Measurements from ENCODE around the gene CCDC97. TPM values are rescaled to one million over a fixed set of nuclear protein-coding genes. Genes with fewer than 3 reads are reported as not detected.

The CCDC97 gene
- total RNA-seq, 8 experiments from 2014 or later, result 6.6 to 25.0 (median 9.7) TPM

DNA sequence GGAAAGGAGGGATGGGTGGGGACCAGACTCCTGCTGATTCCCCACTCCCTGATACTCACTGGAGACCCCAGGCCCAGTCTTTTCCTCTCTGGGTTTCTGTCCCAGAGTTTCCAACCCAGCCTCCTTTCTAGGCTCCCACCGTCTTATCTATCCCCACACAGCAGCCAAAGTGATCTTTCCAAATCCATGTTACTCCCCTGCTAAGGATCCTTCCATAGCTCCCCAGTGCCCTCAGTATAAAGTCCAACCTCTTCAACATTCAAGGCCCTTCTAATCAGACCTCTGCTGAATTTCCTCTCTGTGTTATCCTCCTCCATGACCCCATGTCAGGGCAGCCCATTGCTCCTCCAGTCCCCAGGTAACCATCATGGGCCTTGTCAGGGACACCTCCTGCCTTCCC, 45.1 kb downstream of the CCDC97 start:
- no peak for ATAC-seq (replicated peaks in 6 of 8)
- in situ Hi-C loops (cut with MboI; ENCODE audit: low pct_unique_long_range_greater_than_20kb in 2 of 9, low sequenced_read_pairs in 9 of 9, unreplicated experiment in 9 of 9), result no loop called here
- peaks cover 13 to 14% of the 10 kb centered on the region in 2 donors for H3K4me1 ChIP-seq (replicated peaks in 1 of 2)
- H3K27ac ChIP-seq, result no peak overlapping the region
- H3K4me3 ChIP-seq, result no peak overlapping the region
- WGBS, 10 experiments, result 88 to 100% (median 100%) methylated on average over 1 of the region's 1 CpG; no CpG with 5 or more reads in 6 of the 10 experiments

DNA sequence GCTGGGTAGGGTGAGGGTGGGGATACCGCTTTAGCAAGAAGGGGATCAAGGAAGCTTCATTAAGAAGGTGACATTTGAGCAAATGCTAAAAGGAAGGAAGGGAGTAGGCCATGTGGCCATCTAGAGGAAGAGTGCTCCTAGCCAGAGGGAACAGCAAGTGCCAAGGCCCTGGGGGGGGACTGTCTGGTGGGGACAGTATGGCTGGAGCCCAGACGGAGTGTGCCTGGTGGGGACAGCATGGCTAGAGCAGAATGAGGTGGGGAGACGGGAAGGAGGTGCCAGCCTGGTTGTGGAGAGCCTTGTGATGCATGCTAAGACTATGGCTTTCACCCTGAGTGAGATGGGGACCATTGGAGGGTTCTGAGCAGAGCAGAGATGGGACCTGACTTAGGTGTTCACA, 45.8 kb downstream of the CCDC97 start:
- 100% methylated on average over 1 of the region's 3 CpGs; no CpG with 5 or more reads in 8 of the 10 experiments for WGBS, 10 experiments
- H3K4me1 ChIP-seq (replicated peaks in 1 of 2), result peaks cover 13 to 14% of the 10 kb centered on the region in 2 donors
- no peak for ATAC-seq (replicated peaks in 6 of 8)
- in situ Hi-C loops (cut with MboI; ENCODE audit: low pct_unique_long_range_greater_than_20kb in 2 of 9, low sequenced_read_pairs in 9 of 9, unreplicated experiment in 9 of 9), result no loop called here
- H3K27ac ChIP-seq, result no peak overlapping the region
- no peak overlapping the region for H3K4me3 ChIP-seq

DNA sequence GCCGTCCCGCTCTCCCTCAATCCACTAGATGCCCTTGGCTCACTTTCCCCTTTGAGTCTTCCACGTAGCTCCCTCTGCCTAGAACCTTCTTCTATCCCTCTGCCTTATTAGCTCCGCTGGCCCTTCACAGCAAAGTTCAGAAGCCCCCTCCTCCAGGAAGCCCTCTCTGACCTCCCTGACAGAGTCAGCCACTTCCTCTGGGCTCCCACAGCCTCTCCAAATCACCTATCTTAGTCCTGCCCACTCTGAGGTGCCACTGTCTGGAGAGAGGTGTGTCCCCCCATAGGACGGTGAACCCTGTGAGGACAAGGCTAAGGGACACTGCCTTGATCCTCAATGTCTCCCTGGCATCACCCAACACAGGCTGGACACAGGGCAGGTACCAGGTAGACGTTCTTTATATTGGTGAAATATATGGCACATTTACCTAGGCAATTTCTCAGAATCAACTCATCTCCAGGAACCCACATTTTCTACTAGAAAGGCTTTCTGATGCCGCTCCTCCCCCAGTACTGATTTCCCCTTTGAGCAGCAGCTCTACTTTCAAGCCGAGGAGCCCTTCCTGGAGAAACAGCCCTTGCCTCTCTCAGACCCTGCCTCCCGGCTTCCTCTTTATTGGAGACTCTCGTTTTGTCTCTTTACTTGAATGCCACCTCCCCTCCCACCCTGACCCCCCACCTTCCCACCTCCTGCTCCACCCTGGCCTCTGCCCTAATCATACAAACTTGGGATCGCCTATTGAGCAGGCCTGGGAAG, 47.2 kb downstream of the CCDC97 start:
- ATAC-seq (replicated peaks in 6 of 8), result no peak
- in situ Hi-C loops (cut with MboI; ENCODE audit: low pct_unique_long_range_greater_than_20kb in 2 of 9, low sequenced_read_pairs in 9 of 9, unreplicated experiment in 9 of 9), result no loop called here

DNA sequence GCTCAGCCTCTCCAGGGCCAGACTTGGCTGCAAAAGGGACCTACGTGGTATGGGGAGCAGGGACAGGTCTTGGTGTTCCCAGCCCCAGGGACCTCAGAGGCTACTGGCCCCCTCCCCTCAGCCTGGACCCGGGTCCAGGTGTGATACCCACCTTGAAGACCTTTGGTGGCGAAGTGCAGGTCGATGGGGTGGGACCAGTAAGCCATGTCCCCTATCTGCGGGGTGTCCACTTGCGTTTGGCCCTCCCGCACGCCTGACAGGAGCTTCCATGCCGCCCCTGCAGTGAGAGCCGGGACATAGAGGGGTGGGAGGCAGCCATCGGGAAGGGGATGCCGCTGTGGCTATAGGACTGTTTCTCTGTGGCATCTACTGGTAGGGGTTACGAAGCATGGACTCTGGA, 47.8 kb downstream of the CCDC97 start:
- Histone ChIP-seq H3K4me3 (no peak overlapping the region), H3K27ac (no peak overlapping the region), H3K4me1 (replicated peaks in 1 of 2) (peaks cover 4 to 6% of the 10 kb centered on the region in 2 donors)
- 80 to 100% (median 87%) methylated on average over 1 to 3 of the region's 13 CpGs; no CpG with 5 or more reads in 6 of the 10 experiments for WGBS, 10 experiments
- no peak for ATAC-seq (replicated peaks in 6 of 8)
- in situ Hi-C loops (cut with MboI; ENCODE audit: low pct_unique_long_range_greater_than_20kb in 2 of 9, low sequenced_read_pairs in 9 of 9, unreplicated experiment in 9 of 9), result no loop called here

More for the DNA sequence above, 47.2 kb downstream of the CCDC97 start:
- 75 to 100% (median 87%) methylated on average over 1 to 6 of the region's 11 CpGs; no CpG with 5 or more reads in 4 of the 10 experiments for WGBS, 10 experiments
- Histone ChIP-seq H3K4me3 (no peak overlapping the region), H3K4me1 (replicated peaks in 1 of 2) (peaks cover 6 to 7% of the 10 kb centered on the region in 2 donors), H3K27ac (no peak overlapping the region)

DNA sequence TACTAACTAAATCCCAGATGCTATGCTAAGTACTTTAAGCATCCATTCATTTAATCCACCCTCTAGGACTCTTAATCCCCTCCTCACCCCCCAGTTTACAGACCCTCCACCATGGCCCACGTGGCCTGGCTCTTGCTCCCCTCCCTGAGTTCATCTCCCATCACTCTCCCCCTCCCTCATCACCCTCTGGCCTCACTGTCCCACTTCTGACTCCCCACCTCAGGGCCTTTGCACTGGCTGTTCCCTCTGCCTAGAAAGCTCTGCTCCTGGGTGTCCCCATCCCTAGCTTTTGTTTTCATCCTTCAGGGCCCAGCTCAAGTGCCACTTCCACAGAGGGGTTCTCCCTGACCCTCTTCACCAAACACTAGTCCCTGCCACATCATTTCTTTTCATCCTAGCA, 49.8 kb downstream of the CCDC97 start:
- in situ Hi-C loops (cut with MboI; ENCODE audit: low pct_unique_long_range_greater_than_20kb in 2 of 9, low sequenced_read_pairs in 9 of 9, unreplicated experiment in 9 of 9), result no loop called here
- WGBS, 10 experiments, result no CpG with 5 or more reads among the region's 1 CpG
- ATAC-seq (replicated peaks in 6 of 8), result no peak
- H3K4me1 ChIP-seq (replicated peaks in 1 of 2), result peaks cover under 1 to 5% of the 10 kb centered on the region in 2 donors
- H3K27ac ChIP-seq, result no peak overlapping the region
- H3K4me3 ChIP-seq, result no peak overlapping the region

DNA sequence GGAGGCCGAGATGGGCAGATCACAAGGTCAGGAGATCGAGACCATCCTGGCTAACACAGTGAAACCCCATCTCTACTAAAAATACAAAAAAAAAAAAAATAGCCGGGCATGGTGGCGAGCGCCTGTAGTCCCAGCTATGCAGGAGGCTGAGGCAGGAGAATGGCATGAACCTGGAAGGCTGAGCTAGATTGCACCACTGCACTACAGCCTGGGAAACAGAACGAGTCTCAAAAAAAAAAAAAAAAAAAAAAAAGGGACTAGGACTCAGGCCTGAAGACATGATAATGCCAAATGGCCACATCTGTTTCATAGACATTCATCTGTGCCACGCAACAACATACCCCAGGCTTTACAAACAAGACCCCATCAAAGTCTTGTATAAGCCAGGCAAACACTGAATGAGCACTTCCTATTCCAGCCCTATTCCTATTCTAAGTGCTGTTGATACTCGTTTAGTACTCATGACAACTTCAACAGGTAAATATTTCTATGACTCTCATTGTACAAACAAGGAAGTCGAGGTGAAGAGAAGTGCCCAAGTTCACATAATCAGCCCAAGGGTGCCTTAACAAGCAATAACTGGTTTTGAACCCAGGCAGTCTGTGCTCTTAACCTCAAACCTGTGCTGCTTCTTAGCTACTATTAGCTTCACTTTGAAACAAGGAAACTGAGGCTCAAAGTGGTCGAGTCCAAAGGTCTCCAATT, 52.3 kb downstream of the CCDC97 start:
- no peak for ATAC-seq (replicated peaks in 6 of 8)
- 40 to 86% (median 71%) methylated on average over 1 to 7 of the region's 10 CpGs; no CpG with 5 or more reads in 2 of the 10 experiments for WGBS, 10 experiments
- Histone ChIP-seq H3K27ac (no peak overlapping the region), H3K4me3 (no peak overlapping the region), H3K4me1 (replicated peaks in 1 of 2) (peaks cover 4 to 5% of the 10 kb centered on the region in 2 donors)
- in situ Hi-C loops (cut with MboI; ENCODE audit: low pct_unique_long_range_greater_than_20kb in 2 of 9, low sequenced_read_pairs in 9 of 9, unreplicated experiment in 9 of 9), result no loop called here

DNA sequence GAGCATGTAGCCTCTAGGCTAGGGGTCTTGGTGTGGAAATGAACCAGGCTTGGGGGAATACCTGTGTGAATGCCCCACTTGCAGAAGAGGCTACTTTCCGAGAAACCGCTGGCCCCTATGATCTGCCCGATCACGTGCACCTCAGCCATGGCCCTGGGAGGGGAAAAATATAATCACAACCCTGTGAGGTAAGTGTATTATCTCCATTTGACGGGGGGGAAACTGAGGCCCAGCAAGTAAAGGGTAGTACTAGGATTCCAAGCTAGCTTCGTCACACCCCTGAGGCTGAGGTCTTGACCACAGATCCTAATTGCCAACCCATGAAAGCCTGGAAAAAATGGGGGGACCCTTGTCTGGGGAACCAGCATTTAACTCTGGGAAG, 53.4 kb downstream of the CCDC97 start:
- in situ Hi-C loops (cut with MboI; ENCODE audit: low pct_unique_long_range_greater_than_20kb in 2 of 9, low sequenced_read_pairs in 9 of 9, unreplicated experiment in 9 of 9), result no loop called here
- Histone ChIP-seq H3K27ac (peak overlapping the region; percentile 98 to 99), H3K4me3 (peak overlapping the region; percentile 78 to 99 (median 91)), H3K4me1 (replicated peaks in 1 of 2) (peaks cover 4 to 5% of the 10 kb centered on the region in 2 donors)
- ATAC-seq (replicated peaks in 6 of 8), result no peak
- WGBS, 10 experiments, result 0 to 50% (median 25%) methylated on average over 1 to 5 of the region's 6 CpGs; no CpG with 5 or more reads in 4 of the 10 experiments

DNA sequence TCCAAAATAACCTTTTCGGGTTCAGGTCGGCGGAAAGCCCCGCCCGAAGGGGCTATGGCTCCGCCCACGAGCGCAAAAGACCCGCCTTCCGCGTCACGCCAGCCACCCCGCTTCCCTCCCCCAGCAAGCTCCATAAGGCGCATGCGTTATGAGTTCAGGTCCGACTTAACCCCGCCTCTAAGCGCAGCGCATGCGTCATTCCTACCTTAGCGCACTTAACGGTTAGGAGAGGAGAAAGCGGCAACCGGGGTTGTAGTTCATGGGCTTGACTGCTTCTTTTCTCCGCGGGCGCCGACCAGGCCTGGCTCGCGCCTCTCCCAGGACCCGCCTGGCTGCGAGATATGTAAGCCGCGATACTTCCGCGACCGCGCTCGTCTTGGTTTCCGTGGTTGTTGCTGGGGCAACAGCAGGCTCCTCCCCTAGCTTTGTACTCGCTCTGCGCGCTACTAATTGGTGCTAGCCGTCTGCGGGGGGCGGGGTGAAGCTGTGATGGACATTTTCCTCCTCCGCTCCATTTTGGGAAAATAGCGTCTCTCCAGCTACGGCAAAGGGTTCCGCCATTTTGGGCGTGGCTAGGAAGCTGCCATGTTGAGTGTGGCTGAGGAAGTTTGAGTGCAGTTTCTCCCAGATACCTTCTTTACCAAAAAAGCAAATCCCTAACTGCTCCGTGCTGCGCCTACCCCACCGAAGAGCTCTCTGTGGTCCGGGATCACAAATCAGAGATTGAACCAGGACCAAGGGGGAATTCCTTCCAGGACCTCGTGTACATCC, 54.0 kb downstream of the CCDC97 start, which contains the start of gene B9D2:
Gene B9D2, minus strand, starts transcription at position 397 of the 771 bp plus-strand sequence. CDS start 630 bp downstream, outside the sequence.
- in situ Hi-C loops (cut with MboI; ENCODE audit: low pct_unique_long_range_greater_than_20kb in 2 of 9, low sequenced_read_pairs in 9 of 9, unreplicated experiment in 9 of 9), result no loop called here
- WGBS, 10 experiments, result 0 to 5% (median 0%) methylated on average over 3 to 10 of the region's 56 CpGs
- Histone ChIP-seq H3K4me1 (replicated peaks in 1 of 2) (peaks cover 4 to 5% of the 10 kb centered on the region in 2 donors), H3K27ac (peak within 1 kb of the TSS; percentile 98 to 99), H3K4me3 (peak within 1 kb of the TSS; percentile 78 to 99 (median 91))
- peak; percentile 92 to 98 (median 97) for ATAC-seq (replicated peaks in 6 of 8)

DNA sequence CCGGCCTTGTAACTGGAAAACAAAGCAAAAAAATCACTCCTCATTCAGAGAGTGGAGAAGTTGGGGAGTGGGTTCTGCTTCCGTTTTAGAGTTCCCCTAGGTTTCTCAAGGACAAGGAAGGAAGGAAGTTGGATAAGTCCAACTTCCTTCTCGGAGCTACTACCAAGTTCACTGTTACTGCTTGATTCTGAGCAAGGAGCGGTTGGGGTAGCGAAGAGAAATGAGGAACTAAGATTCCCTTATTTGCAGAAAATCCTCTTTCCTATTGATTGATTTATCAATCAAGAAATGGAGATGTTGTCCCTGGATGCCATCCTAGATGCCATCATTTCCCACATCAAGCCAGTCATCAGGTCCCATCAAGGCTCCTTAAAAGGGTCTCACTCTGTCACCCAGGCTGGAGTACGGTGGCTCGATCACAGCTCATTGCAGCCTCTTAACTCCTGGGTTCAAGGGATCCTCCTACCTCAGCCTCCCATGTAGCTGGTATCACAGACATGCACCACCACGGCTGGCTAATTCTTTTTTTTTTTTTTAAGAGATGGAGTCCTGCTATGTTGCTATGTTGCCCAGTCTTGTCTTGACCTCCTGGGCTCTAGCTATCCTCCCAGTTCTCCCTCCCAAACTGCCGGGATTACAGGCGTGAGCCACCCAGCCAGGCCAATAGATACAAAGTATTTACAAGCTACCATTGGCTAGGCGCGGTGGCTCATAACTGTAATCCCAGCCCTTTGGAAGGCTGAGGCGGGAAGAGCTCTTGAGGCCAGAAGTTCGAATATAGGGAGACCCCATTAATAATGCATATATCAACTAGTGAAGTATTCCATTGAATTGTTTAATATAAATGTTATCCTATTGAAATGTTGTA, 54.8 kb downstream of the CCDC97 start:
- peak overlapping the region; percentile 98 to 99 for H3K27ac ChIP-seq
- peak in 1 of 8 experiments; percentile 0 for ATAC-seq (replicated peaks in 6 of 8)
- 0 to 100% (median 72%) methylated on average over 2 to 12 of the region's 14 CpGs; no CpG with 5 or more reads in 2 of the 10 experiments for WGBS, 10 experiments
- H3K4me3 ChIP-seq, result peak overlapping the region; percentile 78 to 99 (median 91)
- H3K4me1 ChIP-seq (replicated peaks in 1 of 2), result peaks cover 4 to 5% of the 10 kb centered on the region in 2 donors
- in situ Hi-C loops (cut with MboI; ENCODE audit: low pct_unique_long_range_greater_than_20kb in 2 of 9, low sequenced_read_pairs in 9 of 9, unreplicated experiment in 9 of 9), result no loop called here

DNA sequence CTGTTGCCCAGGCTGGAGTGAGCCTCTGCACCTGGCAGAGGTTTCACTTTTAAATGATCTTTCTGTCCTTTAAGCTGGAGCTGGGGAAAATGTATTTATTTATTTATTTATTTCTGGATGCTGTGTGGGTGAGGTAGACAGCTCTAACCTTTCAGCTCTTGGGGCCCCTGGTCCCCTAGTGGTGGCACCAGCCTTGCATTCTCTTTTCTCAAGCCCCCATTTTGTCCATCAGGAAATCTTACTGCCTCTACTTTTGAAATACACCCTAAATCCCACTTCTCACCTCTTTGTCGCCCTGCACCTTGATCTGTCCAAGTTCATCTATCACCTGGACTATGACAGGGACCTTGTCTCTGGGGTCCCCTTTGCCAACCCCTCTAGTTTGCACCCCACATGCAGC, 56.1 kb downstream of the CCDC97 start:
- 100% methylated on average over 1 of the region's 1 CpG; no CpG with 5 or more reads in 9 of the 10 experiments for WGBS, 10 experiments
- in situ Hi-C loops (cut with MboI; ENCODE audit: low pct_unique_long_range_greater_than_20kb in 2 of 9, low sequenced_read_pairs in 9 of 9, unreplicated experiment in 9 of 9), result no loop called here
- H3K4me3 ChIP-seq, result no peak overlapping the region
- H3K4me1 ChIP-seq (replicated peaks in 1 of 2), result peaks cover 4 to 5% of the 10 kb centered on the region in 2 donors
- H3K27ac ChIP-seq, result no peak overlapping the region
- no peak for ATAC-seq (replicated peaks in 6 of 8)

DNA sequence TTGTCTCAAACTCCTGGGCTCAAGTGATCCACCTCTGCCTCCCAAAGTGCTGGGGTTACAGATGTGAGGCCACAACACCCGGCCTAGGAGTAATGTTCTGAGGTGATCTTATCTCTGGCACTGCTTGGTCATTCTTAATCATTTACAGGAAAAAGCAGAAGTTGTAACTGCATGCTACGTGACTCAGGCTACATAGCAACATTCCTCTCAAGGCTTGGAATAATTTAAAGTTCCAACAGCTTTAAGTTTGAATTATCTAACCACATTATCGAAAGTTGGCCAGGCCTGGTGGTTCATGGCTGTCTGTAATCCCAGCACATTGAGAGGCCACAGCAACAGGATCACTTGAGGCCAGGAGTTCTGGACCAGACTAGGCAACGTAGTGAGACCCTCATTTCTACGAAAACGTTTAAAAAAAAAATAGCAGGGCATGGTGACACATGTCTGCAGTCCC, 57.9 kb downstream of the CCDC97 start:
- peak in 2 of 8 experiments; percentile 34 to 53 for ATAC-seq (replicated peaks in 6 of 8)
- Histone ChIP-seq H3K4me3 (no peak overlapping the region), H3K27ac (no peak overlapping the region), H3K4me1 (replicated peaks in 1 of 2) (peaks cover 4 to 5% of the 10 kb centered on the region in 2 donors)
- WGBS, 10 experiments, result 54 to 97% (median 81%) methylated on average over 1 to 5 of the region's 6 CpGs; no CpG with 5 or more reads in 4 of the 10 experiments
- in situ Hi-C loops (cut with MboI; ENCODE audit: low pct_unique_long_range_greater_than_20kb in 2 of 9, low sequenced_read_pairs in 9 of 9, unreplicated experiment in 9 of 9), result no loop called here

DNA sequence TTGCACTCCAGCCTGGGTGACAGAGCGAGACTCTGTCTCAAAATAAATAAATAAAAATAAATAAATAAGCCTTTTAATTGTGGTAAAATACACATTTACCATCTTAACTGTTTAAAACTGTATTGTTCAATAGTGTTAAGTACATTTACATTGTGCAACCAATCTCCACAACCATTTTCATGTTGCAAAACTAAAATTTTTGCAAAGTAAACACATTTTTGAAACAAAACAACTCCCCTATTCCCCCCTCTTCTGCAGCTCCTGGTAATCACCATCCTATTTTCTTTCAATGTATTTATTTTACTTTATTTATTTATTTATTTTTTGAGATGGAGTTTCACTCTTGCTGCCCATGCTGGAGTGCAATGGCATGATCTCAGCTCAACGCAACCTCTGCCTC, 59.8 kb downstream of the CCDC97 start:
- in situ Hi-C loops (cut with MboI; ENCODE audit: low pct_unique_long_range_greater_than_20kb in 2 of 9, low sequenced_read_pairs in 9 of 9, unreplicated experiment in 9 of 9), result no loop called here
- Histone ChIP-seq H3K27ac (no peak overlapping the region), H3K4me3 (no peak overlapping the region), H3K4me1 (replicated peaks in 1 of 2) (peaks cover 0 to 3% of the 10 kb centered on the region in 2 donors)
- 100% methylated on average over 1 to 2 of the region's 2 CpGs; no CpG with 5 or more reads in 2 of the 10 experiments for WGBS, 10 experiments
- ATAC-seq (replicated peaks in 6 of 8), result no peak

Measured in motor neuron (in vitro differentiated cells).